ENCODE measurements around the gene CDH13.

DNA sequence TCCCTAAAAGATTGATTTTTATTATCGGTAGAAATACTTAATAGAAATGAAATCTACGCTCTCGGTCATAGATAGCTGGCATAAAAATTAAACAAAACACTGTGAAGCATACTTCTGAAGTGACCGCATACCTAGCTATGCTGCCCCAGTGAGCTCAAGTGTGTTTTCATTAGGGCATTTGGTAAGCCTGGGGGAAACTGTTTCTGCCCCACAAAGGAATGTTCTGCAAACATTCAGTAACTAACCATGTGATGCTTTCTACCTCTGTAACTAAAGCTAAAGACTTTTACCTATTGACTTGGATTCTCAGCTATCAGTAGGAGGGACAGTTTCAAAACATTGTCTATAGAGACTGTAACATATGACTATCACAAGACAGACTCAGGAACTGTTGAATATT is 1087.5 kb downstream of the CDH13 start:
- TF ChIP-seq POLR2A (IDR thresholded peaks at IDR 0.05; ENCODE audit: low read depth, low read length): no peak
- TF ChIP-seq, protein P1, sequence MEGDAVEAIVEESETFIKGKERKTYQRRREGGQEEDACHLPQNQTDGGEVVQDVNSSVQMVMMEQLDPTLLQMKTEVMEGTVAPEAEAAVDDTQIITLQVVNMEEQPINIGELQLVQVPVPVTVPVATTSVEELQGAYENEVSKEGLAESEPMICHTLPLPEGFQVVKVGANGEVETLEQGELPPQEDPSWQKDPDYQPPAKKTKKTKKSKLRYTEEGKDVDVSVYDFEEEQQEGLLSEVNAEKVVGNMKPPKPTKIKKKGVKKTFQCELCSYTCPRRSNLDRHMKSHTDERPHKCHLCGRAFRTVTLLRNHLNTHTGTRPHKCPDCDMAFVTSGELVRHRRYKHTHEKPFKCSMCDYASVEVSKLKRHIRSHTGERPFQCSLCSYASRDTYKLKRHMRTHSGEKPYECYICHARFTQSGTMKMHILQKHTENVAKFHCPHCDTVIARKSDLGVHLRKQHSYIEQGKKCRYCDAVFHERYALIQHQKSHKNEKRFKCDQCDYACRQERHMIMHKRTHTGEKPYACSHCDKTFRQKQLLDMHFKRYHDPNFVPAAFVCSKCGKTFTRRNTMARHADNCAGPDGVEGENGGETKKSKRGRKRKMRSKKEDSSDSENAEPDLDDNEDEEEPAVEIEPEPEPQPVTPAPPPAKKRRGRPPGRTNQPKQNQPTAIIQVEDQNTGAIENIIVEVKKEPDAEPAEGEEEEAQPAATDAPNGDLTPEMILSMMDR (IDR thresholded peaks at IDR 0.05; ENCODE audit: extremely low read depth in 1 of 2, insufficient read depth in 1 of 2, low read depth in 1 of 2, low read length in 2 of 2): no peak
- no peak for TF ChIP-seq EZH2 (IDR thresholded peaks at IDR 0.05; ENCODE audit: borderline replicate concordance, low read depth, low read length, severe bottlenecking)
- TF ChIP-seq POLR2AphosphoS5 (IDR thresholded peaks at IDR 0.05; ENCODE audit: insufficient read depth, low read depth, low read length): no peak
- no peak for TF ChIP-seq MYC (IDR thresholded peaks at IDR 0.05; ENCODE audit: low read depth, low read length)
- TF ChIP-seq, protein P2, sequence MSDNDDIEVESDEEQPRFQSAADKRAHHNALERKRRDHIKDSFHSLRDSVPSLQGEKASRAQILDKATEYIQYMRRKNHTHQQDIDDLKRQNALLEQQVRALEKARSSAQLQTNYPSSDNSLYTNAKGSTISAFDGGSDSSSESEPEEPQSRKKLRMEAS (IDR thresholded peaks at IDR 0.05; ENCODE audit: insufficient read depth, insufficient read length): no peak

Measured in endothelial cell of umbilical vein (primary cell).